ENCODE measurements around the gene PDE7B.

The PDE7B gene

GRCh38 chr6:136033416-136033815 is 181.9 kb downstream of the PDE7B start:
- no peak for DNase-seq (ENCODE audit: low spot score)

DNA sequence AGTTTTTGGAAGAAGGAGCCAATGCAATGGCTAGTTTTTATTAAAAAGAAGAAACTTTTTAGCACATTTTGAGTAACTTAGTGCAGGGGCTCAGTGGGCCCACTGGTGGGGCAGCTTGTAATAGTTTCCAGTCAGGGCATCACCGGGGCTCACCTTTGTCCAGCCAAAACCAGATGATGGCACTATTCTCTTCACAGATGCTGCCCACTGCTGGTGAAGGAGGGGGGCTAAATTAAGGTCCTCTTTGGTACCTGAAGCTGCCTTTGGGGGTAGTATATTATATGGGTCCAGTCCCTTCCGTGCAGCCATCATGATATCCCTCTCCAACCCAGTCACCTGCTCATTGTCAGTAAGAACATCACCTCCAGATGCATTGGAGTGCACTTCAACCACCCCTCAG is 182.9 kb downstream of the PDE7B start:
- DNase-seq (ENCODE audit: low spot score) = no peak

DNA sequence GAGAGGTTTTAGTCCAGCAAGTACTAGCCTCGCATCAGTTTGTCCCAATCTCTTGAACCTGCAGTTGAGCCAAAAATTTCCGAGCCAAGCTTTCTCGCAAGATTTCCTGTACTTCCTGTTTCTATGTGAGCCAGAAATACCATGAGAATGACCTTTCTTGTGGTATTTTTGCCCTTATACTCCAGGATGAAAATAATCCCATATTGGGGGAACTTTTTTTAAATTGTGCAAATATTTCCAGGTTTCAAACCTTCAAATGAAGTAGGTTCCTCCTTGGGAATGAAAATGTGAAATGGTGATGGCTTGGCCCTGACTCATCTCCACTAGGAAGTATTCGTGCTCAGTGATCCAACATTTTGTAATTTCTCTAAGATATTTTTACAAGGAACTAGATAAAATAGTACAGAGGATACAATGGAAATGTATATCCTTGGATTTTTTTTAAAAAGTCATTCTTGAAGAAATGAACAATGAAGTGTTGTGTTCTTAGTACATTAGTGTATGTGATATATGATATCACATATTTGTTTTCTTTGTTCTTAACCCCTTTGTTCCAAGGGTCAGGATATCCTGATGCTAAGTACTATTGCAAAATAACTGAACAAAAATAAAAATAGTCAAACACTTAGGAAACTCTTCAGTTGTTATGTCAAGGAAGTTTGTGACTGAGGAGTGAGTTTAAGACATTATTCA is 184.0 kb downstream of the PDE7B start:
- no peak for DNase-seq (ENCODE audit: low spot score)

DNA sequence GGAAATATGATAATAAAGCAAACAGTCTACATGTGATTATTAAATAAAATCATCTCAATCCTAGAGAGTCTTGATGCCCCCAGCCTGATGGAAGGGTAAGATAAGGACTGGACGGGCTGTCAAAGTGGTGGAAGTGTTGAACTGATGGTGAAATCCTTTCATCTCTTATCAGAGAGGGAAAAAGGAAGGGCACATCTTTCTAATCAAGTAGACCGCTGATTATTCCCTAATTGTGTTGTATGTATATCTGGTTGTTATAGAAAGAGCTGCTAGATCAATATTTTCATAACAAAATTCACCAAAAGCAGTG is 184.5 kb downstream of the PDE7B start:
- DNase-seq (ENCODE audit: low spot score) = no peak

GRCh38 chr6:136036601-136037000 is 185.1 kb downstream of the PDE7B start:
- no peak for DNase-seq (ENCODE audit: low spot score)

DNA sequence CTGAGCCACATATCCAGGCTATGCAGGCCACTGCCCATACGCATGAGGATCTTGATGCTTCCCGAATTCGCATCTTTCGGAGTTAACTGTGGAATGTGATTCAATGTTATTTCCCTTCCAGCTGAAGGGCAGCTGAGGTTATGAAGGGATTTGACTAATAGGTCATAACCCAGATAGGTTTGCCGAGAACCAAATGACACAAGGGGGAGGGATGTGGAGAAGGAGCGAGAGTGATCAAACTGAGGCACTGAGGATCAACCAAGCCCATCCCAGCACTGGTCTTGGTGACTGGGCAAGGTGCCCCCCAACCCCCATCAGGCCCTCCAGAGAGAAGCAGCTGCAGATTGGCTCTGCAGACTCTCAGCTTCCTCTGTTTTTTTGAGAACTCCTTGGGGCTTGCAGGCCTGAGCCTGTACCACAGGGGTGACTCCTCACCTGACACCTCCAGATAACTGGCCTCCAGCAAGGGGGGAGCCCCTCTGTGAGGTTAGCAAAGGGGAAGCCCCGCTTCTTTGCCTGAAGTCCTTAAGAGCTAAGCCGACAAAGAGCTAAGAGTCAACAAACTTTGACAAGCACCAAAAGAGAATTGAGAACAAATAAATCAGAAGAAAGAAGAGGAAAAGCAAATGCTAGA is 185.9 kb downstream of the PDE7B start:
- DNase-seq (ENCODE audit: low spot score) = no peak

GRCh38 chr6:136037876-136038460 is 186.5 kb downstream of the PDE7B start:
- DNase-seq (ENCODE audit: low spot score) = no peak

GRCh38 chr6:136038531-136038930 is 187.0 kb downstream of the PDE7B start:
- DNase-seq (ENCODE audit: low spot score) = no peak

- no peak for DNase-seq (ENCODE audit: low spot score)
Observed at GRCh38 chr6:136039185-136039584, 187.7 kb downstream of the PDE7B start.

DNA sequence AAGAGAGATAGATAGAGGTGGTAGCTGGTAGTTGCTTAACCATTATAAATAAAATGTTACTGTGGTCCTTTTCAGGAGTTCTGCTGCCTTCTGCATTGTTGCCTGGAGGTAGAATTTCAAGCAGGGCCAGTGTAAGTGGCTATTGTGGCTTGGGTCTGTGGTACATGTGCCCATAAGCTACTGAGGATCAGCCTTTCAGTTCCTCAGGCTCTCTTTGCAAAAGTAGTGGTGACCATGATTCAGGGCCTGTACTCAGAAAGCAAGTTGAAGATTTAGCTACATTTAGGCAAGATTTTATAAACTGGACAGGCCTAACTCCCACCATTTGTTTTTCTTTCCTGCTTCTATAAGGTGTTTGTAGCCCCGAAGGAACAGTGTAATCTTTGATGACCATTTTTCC is 199.0 kb downstream of the PDE7B start:
- no peak for DNase-seq (ENCODE audit: low spot score)

- DNase-seq (ENCODE audit: low spot score) = no peak
Observed at GRCh38 chr6:136051140-136051775, 199.8 kb downstream of the PDE7B start.

- no peak for DNase-seq (ENCODE audit: low spot score)
Observed at GRCh38 chr6:136052031-136052430, 200.5 kb downstream of the PDE7B start.

- no peak for DNase-seq (ENCODE audit: low spot score)
Observed at GRCh38 chr6:136058852-136059251, 207.4 kb downstream of the PDE7B start.

GRCh38 chr6:136059308-136059707 is 207.8 kb downstream of the PDE7B start:
- DNase-seq (ENCODE audit: low spot score) = no peak

- DNase-seq (ENCODE audit: low spot score) = no peak
Observed at GRCh38 chr6:136060052-136060451, 208.6 kb downstream of the PDE7B start.

GRCh38 chr6:136060759-136061158 is 209.3 kb downstream of the PDE7B start:
- DNase-seq (ENCODE audit: low spot score) = no peak

DNA sequence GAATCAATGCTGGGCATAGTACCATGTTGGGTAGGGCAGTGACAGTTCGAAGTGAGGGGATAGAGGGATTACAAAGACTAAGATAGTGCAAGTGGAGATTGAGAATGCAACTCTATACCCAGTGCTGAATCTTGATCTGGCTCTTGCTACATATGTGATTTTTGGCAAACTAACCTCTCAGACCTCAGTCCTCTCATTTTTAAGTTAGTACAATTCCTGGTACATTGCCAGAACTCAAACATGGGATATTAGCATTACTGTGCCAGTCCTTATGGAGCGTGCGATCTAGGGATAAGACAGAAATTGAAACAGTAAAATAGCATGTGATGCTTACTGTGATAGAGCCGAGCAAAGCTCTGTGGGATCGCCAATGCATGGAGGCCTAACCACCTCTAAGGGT is 210.2 kb downstream of the PDE7B start:
- DNase-seq (ENCODE audit: low spot score) = no peak

- peak; percentile 0 for DNase-seq (ENCODE audit: low spot score)
Observed at GRCh38 chr6:136063096-136063495, 211.6 kb downstream of the PDE7B start.

- no peak for DNase-seq (ENCODE audit: low spot score)
Observed at GRCh38 chr6:136066005-136066404, 214.5 kb downstream of the PDE7B start.

- DNase-seq (ENCODE audit: low spot score) = peak; percentile 46
Observed at GRCh38 chr6:136067731-136068341, 216.3 kb downstream of the PDE7B start.

DNA sequence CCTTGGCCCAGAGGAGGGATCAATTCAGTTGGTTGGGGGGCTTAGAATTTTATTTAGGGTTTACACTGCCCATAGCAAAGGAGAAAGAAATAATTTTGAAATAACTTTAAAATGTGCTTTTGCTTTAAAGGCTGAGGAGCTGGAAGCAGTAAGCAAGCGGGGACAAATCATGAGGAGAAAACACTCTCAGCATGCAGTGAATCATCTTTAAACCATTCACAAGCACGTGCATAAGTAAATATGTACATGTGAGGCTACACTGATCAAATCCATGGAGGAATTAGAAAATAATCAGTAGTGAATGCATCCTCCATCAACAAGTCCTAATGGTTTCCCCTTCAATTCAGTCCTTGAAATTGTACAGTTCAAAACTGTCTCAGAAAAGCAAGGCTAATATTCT is 217.6 kb downstream of the PDE7B start:
- DNase-seq (ENCODE audit: low spot score) = peak; percentile 0

GRCh38 chr6:136070815-136071214 is 219.3 kb downstream of the PDE7B start:
- DNase-seq (ENCODE audit: low spot score) = no peak

GRCh38 chr6:136072691-136073090 is 221.2 kb downstream of the PDE7B start:
- no peak for DNase-seq (ENCODE audit: low spot score)

Data from SW480 (cell line).